Measurements from ENCODE around the gene TIGD1. TPM values are rescaled to one million over a fixed set of nuclear protein-coding genes. Genes with fewer than 3 reads are reported as not detected.
A peak's percentile ranks its signal among the peaks of the same experiment; 100 is the strongest.

Gene TIGD1
- polyA plus RNA-seq, 1 experiment: 1.7 TPM

DNA sequence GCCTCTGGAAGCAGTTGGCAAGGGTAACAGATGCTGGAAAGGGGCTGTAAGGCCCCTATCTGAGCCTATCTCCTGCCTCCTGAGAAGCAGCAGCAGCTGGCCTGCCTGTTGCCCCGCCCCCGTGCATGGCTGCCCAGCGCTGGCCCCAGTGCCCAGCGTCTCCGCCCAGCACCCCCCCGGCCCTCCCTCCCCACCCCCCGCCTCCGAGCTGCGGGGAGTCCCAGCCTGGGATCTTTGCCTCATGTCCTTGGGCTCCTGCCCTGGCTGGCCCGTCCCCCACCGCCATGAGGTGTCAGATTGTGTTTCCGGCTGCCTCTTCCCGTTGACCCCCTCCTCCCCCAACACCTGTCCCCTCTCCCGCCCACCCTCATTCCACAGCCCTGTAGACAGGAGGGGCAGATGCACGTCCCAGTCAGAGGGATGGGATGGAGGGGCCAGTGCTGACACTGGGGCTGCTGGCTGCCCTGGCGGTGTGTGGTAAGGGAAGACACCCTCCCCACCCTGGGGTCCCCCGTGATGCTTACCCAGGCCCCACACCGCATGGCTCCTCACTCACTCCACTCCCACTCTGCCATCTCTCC, 24.5 kb downstream of the TIGD1 start, which contains the start of gene CHRND:
CHRND (plus strand) TSS at position 370 of the 581 bp plus-strand sequence; CDS start at position 426, 56 bp downstream.
- DNase-seq (ENCODE audit: low read depth): no peak
- peaks cover 30% of the 10 kb centered on the region for H3K27me3 ChIP-seq (ENCODE audit: control insufficient read depth, insufficient read depth, low read length)
- TF ChIP-seq, protein P1, sequence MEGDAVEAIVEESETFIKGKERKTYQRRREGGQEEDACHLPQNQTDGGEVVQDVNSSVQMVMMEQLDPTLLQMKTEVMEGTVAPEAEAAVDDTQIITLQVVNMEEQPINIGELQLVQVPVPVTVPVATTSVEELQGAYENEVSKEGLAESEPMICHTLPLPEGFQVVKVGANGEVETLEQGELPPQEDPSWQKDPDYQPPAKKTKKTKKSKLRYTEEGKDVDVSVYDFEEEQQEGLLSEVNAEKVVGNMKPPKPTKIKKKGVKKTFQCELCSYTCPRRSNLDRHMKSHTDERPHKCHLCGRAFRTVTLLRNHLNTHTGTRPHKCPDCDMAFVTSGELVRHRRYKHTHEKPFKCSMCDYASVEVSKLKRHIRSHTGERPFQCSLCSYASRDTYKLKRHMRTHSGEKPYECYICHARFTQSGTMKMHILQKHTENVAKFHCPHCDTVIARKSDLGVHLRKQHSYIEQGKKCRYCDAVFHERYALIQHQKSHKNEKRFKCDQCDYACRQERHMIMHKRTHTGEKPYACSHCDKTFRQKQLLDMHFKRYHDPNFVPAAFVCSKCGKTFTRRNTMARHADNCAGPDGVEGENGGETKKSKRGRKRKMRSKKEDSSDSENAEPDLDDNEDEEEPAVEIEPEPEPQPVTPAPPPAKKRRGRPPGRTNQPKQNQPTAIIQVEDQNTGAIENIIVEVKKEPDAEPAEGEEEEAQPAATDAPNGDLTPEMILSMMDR (IDR thresholded peaks at IDR 0.05; ENCODE audit: insufficient read depth, low read depth, low read length): no peak
- ChIA-PET POLR2A (no interaction called here), CTCF (no interaction called here)
- no peak within 1 kb of the TSS for H3K4me3 ChIP-seq (ENCODE audit: low read depth, low read length)
- H3K36me3 ChIP-seq (ENCODE audit: control insufficient read depth, insufficient read depth, low read length): no peaks in the 10 kb centered on the region

DNA sequence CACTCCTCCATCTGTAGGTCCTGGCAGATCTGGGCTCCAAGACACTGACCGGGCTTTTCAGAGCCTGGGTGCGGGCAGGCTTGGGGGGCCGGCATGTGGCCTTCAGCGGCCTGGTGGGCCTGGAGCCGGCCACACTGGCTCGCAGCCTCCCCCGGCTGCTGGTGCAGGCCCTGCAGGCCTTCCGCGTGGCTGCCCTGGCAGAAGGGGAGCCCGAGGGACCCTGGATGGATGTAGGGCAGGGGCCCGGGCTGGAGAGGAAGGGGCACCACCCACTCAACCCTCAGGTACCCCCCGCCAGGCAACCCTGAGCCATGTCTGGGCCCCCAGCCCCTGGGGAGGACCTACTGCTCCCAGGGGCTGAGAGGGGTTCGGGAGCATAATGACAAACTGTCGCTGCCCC, 25.2 kb downstream of the TIGD1 start:
- Histone ChIP-seq H3K27me3 (ENCODE audit: control insufficient read depth, insufficient read depth, low read length) (peaks cover 34% of the 10 kb centered on the region), H3K4me3 (ENCODE audit: low read depth, low read length) (no peak overlapping the region), H3K36me3 (ENCODE audit: control insufficient read depth, insufficient read depth, low read length) (no peaks in the 10 kb centered on the region)
- CTCF ChIA-PET: interaction anchor here (0.9 kb wide), 1 partner anchor 86 kb away, joined by 3 read pairs; no protein-coding TSS in a partner anchor
- POLR2A ChIA-PET: no interaction called here
- DNase-seq (ENCODE audit: low read depth): no peak
- TF ChIP-seq, protein P1 (IDR thresholded peaks at IDR 0.05; ENCODE audit: insufficient read depth, low read depth, low read length): no peak

DNA sequence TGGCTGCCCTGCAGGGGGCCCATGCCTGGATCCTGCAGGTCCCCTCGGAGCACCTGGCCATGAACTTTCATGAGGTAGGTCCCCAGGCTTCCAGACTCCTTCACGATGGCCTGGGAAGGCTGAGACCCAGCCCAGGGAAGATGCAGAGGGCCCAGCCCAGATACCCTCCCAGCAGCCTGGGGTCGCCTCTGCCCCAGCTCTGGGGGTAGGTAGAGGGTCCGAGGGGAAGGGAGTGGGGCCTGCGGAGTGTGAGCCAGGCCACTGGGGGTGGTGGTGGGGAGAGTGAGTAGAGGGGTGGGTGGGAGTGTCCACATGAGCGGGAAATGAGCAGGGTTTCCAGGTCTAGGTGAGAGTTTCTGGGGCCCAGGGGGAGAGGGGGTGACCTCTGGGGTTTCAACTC, 25.6 kb downstream of the TIGD1 start:
- POLR2A ChIA-PET: no interaction called here
- no peak overlapping the region for H3K4me3 ChIP-seq (ENCODE audit: low read depth, low read length)
- CTCF ChIA-PET: interaction anchor here (0.9 to 4.1 kb wide), 3 partner anchors 8 to 85 kb away, joined by 3 to 29 read pairs (median 11); no protein-coding TSS in a partner anchor
- TF ChIP-seq, protein P1 (IDR thresholded peaks at IDR 0.05; ENCODE audit: insufficient read depth, low read depth, low read length): no peak
- H3K27me3 ChIP-seq (ENCODE audit: control insufficient read depth, insufficient read depth, low read length): peaks cover 36% of the 10 kb centered on the region
- no peak for DNase-seq (ENCODE audit: low read depth)
- H3K36me3 ChIP-seq (ENCODE audit: control insufficient read depth, insufficient read depth, low read length): no peaks in the 10 kb centered on the region

DNA sequence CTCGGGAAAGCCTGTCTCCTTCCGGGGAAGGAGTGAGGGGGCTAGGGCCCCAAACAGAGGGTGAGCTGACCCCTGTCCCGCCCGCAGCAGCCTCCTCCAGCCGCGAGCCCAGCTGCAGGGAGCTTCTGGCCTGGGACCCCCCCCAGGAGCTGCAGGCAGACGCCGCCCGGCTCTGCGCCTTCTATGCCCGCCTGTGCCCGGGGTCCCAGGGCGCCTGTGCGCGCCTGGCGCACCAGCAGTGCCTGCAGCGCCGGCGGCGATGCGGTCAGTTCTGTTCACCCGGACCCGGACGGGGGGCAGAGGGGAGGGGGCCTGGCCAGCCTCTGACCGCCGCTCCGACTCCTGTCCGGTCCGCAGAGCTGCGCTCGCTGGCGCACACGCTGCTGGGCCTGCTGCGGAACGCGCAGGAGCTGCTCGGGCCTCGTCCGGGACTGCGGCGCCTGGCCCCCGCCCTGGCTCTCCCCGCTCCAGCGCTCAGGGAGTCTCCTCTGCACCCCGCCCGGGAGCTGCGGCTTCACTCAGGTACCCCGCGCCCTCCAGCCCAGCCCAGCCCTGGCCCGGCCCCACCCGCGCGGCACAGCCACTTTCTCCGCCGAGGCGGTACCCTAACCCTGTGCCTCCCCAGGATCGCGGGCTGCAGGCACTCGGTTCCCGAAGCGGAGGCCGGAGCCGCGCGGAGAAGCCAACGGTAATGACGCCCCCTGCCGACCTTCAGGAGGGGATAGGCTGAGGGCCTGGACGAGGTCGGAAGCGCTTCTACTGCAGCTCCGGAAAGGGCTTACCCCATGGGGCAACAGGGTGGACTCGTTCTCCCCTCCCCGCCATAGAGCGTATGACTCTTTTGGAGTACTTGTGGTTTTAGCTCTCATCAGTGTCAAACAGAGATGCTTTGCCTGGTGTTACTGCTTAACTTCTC, 26.4 kb downstream of the TIGD1 start:
- H3K4me3 ChIP-seq (ENCODE audit: low read depth, low read length): no peak overlapping the region
- CTCF ChIA-PET: interaction anchor here (0.9 to 4.1 kb wide), 8 partner anchors 9 to 624 kb away, joined by 3 to 29 read pairs (median 8); partner anchors contain the start of genes EIF4E2 and TIGD1
- TF ChIP-seq, protein P1 (IDR thresholded peaks at IDR 0.05; ENCODE audit: insufficient read depth, low read depth, low read length): 0 out of 2 replicates have a peak, but pooled peaks have one; percentile 16
- POLR2A ChIA-PET: no interaction called here
- no peak for DNase-seq (ENCODE audit: low read depth)
- no peaks in the 10 kb centered on the region for H3K36me3 ChIP-seq (ENCODE audit: control insufficient read depth, insufficient read depth, low read length)
- peaks cover 36% of the 10 kb centered on the region for H3K27me3 ChIP-seq (ENCODE audit: control insufficient read depth, insufficient read depth, low read length)

DNA sequence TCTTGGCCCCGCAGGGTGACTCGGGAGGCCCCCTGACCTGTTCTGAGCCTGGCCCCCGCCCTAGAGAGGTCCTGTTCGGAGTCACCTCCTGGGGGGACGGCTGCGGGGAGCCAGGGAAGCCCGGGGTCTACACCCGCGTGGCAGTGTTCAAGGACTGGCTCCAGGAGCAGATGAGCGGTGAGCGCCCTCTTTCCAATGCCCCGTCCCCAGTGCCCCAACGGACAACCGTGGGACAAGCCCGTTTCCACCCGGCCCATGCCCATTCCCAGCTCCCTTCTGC, 27.0 kb downstream of the TIGD1 start:
- ChIA-PET CTCF (interaction anchor here (0.9 to 4.1 kb wide), 8 partner anchors 9 to 623 kb away, joined by 3 to 29 read pairs (median 8); partner anchors contain the start of genes EIF4E2 and TIGD1), POLR2A (no interaction called here)
- DNase-seq (ENCODE audit: low read depth): no peak
- Histone ChIP-seq H3K27me3 (ENCODE audit: control insufficient read depth, insufficient read depth, low read length) (peaks cover 36% of the 10 kb centered on the region), H3K36me3 (ENCODE audit: control insufficient read depth, insufficient read depth, low read length) (no peaks in the 10 kb centered on the region), H3K4me3 (ENCODE audit: low read depth, low read length) (no peak overlapping the region)
- TF ChIP-seq, protein P1 (IDR thresholded peaks at IDR 0.05; ENCODE audit: insufficient read depth, low read depth, low read length): no peak

Measured in BJ (cell line).